ENCODE measurements around the gene PPP1R37. TPM values are rescaled to one million over a fixed set of nuclear protein-coding genes. Genes with fewer than 3 reads are reported as not detected.
"Not testable (repeated sequence)": the region's sequence is repeated elsewhere in the genome, so short reads cannot be mapped to it uniquely, and the experiment has no call there.

Gene PPP1R37
- total RNA-seq, 1 experiment from 2014 or later: 46.2 TPM

DNA sequence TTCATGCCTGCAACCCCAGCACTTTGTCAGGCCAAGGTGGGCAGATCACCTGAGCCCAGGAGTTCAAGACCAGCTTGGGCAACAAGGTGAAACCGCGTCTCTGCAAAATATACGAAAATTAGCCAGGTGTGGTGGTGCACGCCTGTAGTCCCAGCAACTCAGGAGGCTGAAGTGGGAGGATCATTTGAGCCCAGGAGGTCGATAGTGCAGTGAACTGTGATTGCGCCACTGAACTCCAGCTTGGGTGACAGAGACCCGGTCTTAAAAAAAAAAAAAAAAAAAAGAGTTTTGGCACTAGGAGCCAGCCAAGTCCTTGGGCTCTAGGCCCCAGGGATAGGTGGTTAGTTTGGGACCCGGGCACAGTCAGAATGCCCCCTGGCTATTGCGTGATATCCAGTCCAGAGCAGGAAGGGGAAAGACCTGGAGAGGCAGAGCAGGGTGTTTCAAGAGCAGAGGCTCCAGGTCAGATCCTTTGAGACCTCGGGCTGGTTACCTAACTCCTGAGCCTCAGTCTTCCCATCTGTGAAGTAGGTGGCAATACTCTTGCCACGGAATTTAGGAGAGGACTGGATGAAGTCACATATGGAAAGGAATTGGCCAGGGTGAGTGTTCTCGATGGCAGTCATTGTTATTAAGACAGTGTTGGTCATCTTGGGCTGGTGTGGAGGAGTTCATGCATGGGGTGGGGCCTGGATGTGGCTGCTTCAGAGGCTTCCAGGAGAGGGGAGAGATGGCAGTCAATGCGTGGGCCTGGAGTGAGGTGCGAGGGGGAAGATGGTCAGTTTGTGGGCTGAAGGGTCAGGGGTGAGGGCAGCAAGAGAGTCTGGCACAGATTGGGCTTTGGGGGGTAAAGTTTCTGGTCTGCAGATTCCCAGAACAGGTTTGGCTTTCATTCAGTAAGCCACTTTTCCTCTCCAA, 2.8 kb downstream of the PPP1R37 start:
- DNase-seq (ENCODE audit: low read depth): no peak

- no peak for DNase-seq (ENCODE audit: low read depth)
Observed at GRCh38 chr19:45096700-45097099, 3.7 kb downstream of the PPP1R37 start.

DNA sequence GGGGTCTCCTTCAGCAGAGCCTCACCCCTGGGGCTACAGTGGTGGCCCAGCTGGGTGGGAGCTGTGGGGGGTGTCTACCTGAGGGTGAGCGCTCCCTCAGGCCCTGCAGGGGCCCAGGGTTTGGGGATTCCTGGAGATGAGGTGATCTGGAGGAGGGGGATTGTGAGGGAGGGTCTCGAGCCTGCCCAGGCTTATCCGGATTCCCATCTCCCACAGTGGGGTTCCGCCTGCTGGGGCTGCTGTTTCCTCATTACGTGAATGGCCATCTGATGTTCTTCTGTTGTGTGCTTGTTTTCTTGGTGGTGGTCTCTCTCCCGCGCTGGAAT, 4.4 kb downstream of the PPP1R37 start:
- no peak for DNase-seq (ENCODE audit: low read depth)

GRCh38 chr19:45097776-45098520, 5.0 kb downstream of the PPP1R37 start:
- peak; percentile 93 for DNase-seq (ENCODE audit: low read depth)

DNA sequence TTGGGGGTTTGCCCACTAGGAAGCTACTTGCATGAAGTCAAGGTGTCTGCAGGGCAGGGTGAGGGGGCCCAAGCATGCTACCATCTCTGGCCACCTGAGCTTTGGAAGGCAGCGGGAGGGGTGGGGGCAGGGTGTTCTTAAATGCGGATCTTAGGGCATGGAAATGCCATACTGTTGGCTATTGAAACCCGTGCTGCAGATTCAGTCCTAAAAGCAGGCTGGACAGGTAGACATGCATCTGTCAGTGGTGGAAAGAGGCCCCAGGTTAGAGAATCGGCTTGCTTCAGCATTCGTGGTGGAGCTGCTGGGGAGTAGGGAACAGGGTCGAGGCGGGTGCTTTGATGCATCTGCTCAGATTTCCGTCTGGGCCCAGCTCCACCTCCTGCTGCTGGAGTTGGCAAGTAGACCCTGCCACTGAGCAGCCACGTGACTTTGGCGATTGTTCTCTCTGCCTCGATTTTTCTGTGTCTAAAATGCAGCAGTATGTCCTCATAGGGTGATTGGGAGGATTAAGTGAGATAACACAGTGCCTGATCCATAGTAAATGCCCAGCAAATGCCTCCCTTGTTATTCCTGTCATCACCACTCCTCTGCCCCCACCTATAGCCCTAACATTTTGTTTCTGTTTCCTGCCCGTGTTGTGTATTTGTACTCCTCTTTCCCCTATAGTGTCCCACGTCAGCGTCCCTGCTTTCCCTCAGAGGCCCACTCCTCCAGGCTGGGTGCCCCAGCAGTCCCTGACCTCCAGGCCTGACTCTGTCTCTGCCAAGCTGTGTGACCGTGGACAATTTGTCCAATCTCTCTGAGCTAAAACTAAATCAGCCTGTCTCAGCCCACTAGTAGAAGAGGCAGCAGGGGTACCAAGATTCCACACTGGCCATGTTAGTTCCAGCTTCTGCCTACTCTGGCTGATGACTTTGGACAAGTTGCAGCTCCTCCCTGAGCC, 5.8 kb downstream of the PPP1R37 start:
- no peak for DNase-seq (ENCODE audit: low read depth)

DNA sequence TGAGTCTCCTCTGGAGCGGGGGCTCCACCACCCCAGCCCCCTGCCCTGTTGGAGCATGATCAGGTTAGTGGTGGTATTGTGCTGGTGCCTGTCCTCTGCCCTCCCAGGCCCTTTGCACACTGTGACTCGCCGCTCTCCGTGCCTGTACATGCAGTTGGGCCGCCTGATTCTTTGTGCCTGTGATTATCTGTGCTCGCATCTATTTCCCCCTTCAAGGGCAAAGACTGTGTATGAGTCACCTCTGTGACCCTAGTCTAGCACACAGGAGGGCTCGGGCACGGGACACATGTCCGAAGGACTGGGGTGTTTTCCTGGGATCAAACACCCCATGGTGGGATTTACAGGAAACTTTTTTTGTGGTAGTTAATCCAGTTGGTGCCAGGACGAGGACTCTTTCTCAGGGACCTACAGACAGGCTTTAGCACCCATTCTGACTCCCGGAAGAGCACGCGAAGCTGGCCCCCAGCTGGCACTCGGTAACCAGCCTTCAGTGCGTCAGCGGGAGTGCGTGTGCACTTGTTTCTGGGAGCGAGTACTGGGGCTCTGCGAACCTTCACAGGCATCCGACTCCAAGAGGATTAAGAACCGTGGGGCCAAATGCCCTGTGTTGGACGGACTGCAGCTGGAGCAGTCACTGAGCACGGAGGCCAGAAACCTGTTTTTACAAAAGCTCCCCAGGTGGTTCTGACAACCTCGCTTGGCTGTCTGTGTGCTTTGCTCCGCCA, 6.7 kb downstream of the PPP1R37 start:
- DNase-seq (ENCODE audit: low read depth): no peak

DNA sequence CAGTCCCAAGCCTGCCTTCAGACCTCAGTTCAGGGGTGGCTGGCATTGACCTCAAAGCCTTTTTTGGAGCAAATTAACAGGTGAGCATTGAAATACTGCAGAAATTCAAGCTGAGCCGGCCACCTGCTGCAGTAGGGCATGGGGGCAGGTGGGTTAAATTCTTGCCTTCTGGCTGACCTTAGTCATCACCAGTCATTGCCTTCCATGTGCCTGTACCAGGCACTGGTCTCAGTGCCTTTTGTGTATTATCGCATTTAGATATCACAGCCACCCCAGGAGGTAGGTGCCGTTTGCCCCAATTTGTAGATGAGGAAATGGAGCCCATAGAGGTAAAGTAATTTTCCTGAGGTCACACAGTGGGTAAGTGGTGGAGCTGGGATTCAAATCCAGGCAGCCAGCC, 7.2 kb downstream of the PPP1R37 start:
- no peak for DNase-seq (ENCODE audit: low read depth)

DNA sequence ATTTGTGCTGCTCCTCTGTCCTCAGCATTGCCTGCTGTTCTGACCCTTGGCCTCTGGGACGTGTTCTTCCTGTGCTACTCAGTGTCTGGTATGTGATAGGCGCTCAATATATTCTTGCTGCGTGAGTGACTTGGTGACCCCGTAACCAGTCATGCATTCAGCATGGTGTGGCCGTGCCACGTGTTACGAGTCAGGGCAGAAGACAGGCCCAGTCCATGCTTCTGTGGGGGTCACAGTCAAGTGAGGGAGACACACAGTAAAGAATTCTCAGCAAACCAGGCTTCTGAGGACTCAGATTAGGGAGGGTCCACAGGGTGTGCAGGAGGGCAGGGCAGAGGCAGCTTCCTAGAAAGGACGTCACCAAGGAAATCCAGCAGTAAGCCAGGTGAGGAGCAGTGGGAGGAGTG, 7.9 kb downstream of the PPP1R37 start:
- DNase-seq (ENCODE audit: low read depth): no peak

DNA sequence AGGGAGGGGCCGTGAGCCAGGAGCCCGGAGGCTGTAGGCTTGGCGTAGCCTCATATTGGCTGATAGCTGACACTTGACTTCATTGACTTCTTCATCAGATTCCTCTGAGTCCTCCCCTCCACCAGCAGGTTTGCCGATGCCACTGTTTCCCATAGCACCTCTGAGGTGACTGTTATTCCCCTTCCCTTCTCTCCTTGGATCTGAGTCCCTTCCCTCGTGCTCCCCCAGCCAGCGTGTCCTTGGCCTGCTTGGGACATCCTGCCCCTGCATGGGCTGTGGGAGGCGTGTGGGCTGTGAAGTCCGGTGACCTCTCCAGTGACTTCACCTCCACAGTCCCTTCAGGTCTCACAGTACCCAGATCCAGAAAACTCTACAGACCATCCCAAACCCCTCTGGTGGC, 8.8 kb downstream of the PPP1R37 start:
- DNase-seq (ENCODE audit: low read depth): no peak

- DNase-seq (ENCODE audit: low read depth): no peak
Observed at GRCh38 chr19:45102481-45102880, 9.5 kb downstream of the PPP1R37 start.

DNA sequence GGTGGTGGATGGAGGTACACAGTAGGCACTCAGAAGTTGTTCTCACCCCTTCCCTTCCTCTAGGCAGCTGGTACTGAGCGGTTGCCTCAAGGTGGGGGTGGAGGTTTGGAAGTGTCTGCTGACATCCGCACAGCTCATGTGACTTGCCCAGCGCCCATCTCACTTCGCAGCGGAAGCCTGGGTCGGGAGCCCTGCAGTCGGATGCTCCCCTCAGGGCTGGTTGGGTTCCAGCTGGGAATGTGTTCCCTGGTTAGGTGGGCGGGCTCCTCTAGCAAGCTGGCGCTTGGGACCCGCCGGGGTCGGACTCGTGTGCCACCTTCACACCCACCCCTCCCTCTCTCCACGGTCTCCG, 10.2 kb downstream of the PPP1R37 start:
- DNase-seq (ENCODE audit: low read depth): no peak

GRCh38 chr19:45103508-45104319, 10.7 kb downstream of the PPP1R37 start:
- no peak for DNase-seq (ENCODE audit: low read depth)

DNA sequence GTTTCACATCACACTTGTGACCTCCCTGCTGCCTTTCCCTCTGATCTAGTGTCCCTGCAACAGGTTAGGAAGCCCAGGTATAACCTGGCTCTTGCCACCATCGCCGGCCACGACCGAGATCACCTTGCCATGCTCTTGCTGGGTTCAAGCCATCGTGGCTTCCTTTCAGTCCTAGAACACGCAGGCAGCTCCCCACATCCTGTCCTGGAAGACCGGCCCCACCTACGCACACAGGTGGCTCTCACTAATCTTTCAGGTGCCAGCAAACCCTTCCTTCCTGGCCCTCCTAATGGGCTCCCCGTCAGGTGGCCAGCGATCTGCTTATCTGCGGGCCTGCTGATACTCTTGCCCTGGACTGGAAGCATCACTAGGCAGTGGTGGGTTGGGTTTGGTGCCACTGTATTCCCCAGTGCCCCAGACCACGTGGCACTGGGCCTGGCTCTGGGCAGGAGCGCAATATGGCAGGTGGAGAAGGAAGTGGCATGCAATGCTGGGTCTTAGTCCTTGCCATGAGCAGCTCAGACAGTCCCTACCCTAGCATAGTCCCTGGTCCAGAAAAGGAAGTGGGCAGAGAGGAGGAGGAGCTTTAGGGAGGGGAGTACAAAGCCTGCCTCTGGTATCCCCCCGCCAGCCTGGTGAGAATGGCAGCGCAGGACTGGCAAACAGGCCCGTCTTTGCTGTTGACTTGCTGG, 11.8 kb downstream of the PPP1R37 start:
- no peak for DNase-seq (ENCODE audit: low read depth)

GRCh38 chr19:45106363-45106762, 13.4 kb downstream of the PPP1R37 start:
- DNase-seq (ENCODE audit: low read depth): not testable (repeated sequence)

DNA sequence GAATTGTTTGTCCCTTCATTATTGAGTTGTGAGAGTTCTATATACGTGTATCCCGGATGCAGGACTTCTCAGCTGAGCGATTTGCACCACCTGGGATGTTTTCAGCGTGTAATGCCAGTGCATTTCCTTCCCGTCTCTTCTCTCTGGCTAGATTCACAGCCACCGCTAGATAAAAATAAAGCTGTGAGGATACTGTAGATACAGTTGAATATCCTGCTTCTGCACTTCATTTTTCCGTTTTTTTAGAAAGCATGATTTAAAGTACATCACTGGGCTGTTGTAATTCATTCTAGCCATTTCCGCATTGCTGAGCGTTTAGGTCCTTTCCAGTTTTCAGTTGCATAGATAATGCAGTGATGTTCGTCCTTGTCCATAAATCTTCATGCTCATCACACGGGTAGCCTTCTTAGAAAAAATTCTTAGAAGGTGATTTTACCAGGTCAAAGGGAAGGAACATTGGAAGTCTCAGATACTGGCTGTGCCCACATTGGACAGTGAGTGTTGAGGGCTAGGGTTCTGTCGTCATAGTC, 14.7 kb downstream of the PPP1R37 start:
- no peak for DNase-seq (ENCODE audit: low read depth)

GRCh38 chr19:45110851-45111266, 17.9 kb downstream of the PPP1R37 start:
- DNase-seq (ENCODE audit: low read depth): no peak

- no peak for DNase-seq (ENCODE audit: low read depth)
Observed at GRCh38 chr19:45112111-45112827, 19.3 kb downstream of the PPP1R37 start.

- no peak for DNase-seq (ENCODE audit: low read depth)
Observed at GRCh38 chr19:45113628-45114027, 20.6 kb downstream of the PPP1R37 start.

GRCh38 chr19:45114116-45114515, 21.1 kb downstream of the PPP1R37 start:
- DNase-seq (ENCODE audit: low read depth): no peak

Measured in LHCN-M2 (cell line).